ENCODE measurements around the gene PNCK. TPM values are rescaled to one million over a fixed set of nuclear protein-coding genes. Genes with fewer than 3 reads are reported as not detected.
"Not testable (repeated sequence)": the region's sequence is repeated elsewhere in the genome, so short reads cannot be mapped to it uniquely, and the experiment has no call there.

Gene PNCK
- 7.6 TPM for total RNA-seq
- long read RNA-seq, partial matches to known transcripts, result 0 of 5 reads
- long read RNA-seq, other reads (novel, unspliced or antisense), result 1 of 5 reads

DNA sequence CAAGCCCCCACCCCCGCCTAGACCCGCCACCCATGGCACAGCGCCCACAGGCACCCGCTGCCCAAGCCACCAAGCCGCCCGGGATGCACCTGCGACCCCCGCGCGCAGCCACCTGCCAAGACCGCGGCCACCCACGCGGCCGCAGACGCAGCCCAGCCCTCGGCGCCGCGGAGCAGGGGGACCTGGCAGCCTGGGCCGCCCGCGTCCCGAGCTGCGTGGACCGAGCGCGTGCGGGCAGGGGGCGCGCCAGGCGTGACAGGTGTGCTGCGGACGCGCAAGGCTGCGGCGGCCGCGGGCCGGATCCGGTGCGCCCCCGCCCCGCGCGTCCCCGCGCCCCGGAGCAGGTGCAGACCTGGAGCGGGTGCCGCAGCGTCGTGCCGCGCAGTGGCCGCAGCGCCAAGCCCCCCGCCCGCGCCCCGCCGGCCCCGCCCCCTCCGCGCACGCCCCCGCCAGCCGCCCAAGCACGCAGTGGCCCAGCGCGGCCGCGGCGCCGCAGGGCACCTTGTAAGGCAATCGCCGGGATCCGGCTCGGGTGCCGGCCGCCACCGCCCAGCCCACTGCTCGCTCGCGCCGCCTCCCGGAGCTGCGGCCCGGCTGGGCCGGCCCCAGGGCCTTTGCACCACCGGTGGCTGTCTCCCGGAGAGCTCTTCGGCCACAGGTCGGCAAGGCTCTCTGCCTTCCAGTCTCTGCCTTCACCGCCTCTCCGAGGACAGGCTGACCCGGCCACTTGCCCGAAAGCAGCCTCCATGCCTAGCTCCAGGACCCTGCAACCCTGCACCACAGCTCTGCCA, at the start of gene PNCK:
Gene PNCK (minus strand): TSS at position 386 of the 791 bp plus-strand sequence. CDS start 737 bp downstream, outside the sequence.
- intact Hi-C loops (cut with DNase I), result no loop called here
- DNase-seq (ENCODE audit: low spot score), result no peak

DNA sequence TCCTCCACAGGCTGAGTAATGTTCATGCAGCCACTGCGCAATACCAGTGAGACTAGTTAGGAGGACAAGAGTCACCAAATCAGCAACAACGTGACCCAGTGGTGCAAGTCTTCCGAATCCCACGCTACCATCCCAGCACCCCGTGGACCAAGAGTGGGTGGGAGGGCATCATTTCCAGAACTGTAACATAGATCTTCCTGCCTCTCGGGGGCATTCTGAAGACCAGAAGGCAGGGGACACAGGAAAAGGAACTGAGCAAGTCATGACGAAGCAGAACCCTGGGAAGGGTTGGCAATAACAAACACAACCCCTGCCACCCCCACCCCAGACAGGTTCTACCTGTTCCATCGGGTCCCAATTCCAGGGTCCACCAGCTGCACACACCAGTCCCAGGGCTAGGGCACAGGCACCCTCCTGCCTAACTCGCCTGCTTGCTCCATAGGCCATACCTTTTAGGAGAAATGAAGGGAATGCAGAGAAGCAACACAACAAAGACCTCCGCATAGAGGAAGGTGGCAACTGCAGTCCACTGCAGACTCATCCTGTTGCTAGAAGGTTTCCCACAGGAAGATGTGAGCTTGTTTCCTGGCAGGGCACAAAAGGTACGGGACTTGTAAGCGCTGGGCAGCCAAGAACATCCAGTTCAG, 49.2 kb upstream of the PNCK start:
- intact Hi-C loops (cut with DNase I), result loop anchor here (5.0 kb wide), 1 partner anchor 116 kb away; no protein-coding TSS in a partner anchor
- DNase-seq (ENCODE audit: low spot score), result no peak

DNA sequence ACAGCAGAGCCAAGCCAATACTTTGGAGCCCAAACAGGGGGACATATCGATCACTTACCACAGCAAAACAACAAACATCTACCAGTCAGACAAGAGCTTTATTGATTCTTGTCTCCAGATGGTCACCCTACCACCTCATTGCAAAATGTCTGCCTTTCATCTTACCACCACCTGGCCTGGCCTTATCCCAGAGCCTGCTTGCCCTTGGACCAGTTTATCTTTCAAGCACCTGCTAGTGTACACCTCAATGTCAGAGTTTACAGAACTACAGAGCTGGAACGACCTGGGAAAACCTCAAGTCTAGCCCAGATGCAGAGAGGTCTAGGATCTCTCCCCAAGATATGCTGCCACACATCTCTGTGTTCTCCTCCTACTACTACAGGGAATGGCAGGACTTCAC, 46.1 kb upstream of the PNCK start:
- intact Hi-C loops (cut with DNase I), result loop anchor here (5.0 kb wide), 1 partner anchor 112 kb away; no protein-coding TSS in a partner anchor
- no peak for DNase-seq (ENCODE audit: low spot score)

DNA sequence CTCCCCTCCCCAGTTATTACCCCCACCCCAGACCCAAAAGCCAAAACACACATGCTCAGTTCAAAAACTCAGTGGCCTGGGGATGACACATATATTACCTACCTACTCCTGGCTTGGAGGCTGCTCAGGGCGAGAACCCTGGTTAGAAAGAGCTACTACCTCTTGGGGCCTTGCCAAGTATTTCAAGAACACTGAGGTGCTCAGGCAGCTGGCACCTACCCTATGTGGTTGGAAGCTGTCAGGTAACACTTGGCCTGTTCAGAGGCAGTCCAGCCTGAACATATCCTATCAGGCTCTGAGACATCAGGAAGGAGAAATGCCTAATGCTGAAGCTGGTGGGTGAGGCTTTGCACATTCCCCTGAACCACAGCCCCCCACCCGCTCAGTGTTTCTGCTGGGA, 45.6 kb upstream of the PNCK start:
- no peak for DNase-seq (ENCODE audit: low spot score)
- intact Hi-C loops (cut with DNase I), result no loop called here

DNA sequence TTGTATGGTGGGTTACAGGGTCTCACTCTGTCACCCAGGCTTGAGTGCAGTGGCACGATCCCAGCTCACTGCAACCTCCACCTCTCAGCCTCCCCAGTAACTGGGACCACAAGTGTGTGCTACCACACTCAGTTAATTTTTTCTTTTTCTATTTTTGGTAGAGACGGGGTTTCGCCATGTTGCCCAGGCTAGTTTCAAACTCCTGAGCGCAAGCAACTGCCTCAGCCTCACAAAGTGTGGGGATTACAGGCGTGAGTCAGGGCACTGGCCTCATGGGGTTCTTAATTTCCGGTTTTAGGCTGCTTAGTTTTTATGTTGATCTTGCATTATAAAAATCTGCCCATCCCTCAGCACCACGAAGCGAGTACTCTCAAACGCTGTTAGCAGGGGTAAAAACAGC, 43.8 kb upstream of the PNCK start:
- intact Hi-C loops (cut with DNase I), result no loop called here
- DNase-seq (ENCODE audit: low spot score), result no peak

DNA sequence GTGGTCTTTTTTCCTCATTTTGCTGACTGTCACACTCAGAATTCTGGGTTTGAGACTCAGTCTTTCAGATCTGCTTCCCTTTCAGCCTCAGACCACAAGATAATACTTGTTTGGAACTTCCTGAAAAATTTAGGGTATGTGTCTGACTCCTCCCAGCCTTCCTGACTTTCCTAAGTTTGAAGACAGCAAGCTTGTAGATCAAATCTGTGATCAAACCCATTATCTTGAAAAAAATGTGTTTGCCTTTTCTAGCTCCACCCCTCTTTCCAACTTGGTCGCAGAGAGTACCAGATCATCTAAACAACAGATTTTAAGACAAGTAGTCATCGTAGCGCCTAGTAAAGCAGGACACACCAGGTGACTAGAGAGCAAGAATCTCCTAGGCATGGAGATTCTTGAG, 40.6 kb upstream of the PNCK start:
- intact Hi-C loops (cut with DNase I), result no loop called here
- DNase-seq (ENCODE audit: low spot score), result no peak

DNA sequence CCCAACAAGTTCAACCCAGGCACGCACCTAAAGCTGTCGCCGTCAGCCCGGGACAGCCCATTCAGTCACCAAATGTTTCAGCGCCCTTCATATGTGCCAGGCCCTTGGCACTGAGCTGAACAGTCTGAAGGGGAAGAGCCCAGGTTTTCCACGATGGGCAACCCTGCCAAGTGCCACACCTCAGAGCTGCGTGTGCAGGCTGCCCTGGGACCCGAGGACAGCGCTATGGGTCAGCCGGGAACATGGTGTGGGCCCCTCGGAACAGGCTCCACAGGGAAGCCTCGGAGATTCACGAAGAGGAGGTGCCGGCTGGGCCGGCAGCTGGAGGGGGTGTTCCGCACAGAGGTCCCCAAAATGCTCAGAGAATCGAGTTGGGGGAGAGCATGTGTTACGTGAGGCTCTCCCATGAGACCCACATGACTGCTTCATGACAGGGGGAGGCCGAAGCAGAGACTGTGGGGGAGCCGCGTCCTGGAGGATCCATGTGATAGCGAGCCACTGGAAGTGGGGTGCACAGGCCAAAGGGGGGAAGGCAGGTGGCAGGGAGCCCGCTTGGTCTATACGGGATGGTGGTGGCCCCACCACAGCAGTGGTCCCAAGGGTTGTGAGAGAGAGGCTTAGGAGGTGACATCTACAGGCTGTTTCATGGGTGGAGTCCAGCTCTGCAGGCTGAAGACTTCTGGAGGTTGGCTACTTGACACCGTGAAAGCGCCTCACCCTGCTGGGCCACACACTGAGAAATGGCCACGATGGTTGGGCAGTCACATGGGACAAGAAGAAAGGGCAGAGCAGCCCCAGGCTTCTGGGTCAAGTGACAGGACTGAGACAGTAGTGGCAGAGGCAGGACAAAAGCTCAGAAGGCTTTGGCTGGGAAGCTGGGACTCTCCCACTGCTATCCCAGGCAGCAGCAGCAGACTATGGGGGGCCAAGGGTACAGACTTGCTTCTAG, 36.4 kb upstream of the PNCK start:
- intact Hi-C loops (cut with DNase I), result no loop called here
- no peak for DNase-seq (ENCODE audit: low spot score)

DNA sequence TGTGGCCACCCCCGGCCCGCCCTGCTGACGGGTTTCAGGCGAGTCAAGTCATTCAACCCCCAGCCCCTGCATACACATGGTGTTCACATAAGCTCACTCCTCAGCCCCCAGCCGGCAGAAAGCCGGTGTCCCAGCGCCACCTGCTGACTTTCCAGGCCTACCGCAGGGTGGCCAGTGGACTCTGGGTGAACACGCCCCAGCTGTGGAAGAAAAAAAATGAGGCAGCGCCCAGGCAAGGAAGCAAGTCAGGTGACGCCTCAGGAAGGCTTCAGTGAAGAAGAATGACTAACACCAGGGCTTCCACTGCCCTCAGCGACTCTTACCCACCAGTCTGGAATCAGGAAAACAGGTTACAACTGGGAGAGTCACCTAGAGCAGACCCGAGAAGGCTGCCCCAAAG, 34.8 kb upstream of the PNCK start:
- DNase-seq (ENCODE audit: low spot score), result no peak
- intact Hi-C loops (cut with DNase I), result no loop called here

DNA sequence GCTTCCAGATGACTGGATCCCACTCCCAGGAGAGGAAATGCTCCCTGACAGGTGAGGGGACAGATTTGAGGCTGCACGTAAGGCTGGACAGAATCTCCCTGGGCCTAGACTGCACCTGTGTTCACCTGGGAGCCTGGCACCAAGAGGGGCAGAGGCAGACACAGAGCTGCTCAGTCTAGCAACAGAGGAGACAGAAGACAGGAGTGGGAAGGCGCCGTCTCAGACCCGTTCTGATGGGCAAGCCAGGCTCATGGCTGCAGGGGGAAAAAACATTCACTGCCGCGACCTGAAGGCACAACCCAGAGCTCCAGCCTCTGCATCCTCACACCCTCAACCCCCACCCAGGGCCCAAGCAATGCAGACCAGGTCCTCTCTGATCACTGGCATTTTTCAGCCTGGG, 33.8 kb upstream of the PNCK start:
- no peak for DNase-seq (ENCODE audit: low spot score)
- intact Hi-C loops (cut with DNase I), result no loop called here

DNA sequence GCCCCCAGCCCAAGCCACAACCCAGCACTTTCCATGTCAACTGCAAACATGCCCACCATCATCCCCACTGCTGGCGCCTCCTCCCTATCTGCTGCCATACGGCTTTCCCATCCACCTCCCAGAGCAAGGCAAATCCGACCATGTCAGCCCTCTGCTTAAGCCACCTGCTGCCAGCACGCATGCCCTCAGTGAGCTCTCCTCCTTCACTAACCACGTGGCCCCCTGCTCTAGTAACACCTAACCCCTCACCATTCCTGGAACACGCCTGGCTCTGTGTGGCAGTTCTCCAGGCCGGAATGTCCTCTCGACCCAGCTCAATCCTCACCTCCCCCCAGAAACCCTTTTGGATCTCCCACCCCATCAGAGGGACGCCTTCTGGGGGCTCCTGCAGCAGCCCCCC, 33.2 kb upstream of the PNCK start:
- intact Hi-C loops (cut with DNase I), result no loop called here
- DNase-seq (ENCODE audit: low spot score), result no peak

DNA sequence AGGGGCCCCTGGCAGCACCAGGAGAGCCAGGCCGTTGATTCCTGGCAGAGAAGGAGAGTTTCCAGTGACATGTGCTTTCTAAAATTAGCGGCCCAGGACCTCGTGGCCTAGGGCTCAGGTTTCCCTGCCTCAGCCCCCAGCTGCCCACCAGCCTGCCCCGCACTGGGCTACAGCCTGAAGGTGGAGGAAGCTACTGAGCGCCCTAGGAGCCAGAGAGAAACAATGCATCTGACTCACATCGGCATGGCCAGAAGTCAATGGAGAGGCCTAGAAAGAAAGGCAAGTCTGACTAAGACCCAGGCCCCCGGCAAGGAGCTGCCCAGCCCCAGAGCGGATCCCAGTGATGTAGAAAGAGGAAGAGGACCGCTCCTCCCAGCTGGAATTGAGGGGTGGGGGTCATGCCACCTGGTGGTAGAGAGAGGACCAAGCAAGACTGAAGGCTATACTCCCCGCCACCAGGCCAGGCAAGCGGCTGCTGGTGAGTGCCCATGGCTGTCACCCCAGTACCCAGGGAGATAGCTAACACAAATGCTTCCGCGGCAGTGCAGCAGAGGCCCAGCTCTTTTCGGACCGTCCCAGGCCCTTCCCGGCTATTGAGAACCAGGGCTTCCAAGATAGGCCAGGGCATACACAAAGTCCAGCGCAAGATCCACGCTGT, 31.9 kb upstream of the PNCK start:
- intact Hi-C loops (cut with DNase I); DNase-seq (ENCODE audit: low spot score): not testable (repeated sequence)

DNA sequence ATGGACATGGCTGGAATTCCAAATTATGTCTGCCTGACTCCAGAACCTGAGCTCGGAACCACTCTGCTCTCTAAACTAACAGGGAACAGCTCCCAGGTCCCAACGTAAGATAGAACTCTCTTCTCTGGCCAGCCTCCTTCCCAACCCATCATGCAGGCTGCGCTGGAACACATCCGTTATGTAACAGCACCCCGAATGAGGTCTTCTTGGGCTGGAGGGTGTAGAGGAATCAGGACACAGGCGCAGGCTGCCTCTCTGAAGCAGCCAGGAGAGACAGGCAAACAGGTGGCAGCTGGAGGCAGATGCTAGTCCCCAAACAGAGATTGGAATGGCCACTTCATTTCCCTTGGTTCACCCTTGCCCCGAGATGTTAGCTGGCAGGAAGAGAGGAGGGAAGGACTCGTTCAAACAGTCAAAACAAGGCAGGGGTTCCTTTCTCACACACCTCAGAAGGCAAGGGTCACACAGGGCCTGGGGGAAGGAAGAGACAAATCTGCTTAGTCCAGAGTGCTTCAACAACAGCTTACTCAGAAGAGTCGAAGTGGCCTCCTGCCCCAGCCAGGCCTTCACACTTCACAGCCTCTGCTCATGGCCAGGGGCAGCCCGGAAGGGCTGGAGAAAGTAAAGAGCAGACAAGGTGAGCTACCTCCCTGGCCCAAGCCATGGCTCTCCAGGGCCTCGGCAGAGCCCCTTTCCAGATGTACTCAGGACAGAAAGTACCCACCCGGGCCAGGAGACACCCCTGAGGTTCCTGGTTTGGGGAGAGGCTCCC, 31.2 kb upstream of the PNCK start:
- intact Hi-C loops (cut with DNase I); DNase-seq (ENCODE audit: low spot score): not testable (repeated sequence)

DNA sequence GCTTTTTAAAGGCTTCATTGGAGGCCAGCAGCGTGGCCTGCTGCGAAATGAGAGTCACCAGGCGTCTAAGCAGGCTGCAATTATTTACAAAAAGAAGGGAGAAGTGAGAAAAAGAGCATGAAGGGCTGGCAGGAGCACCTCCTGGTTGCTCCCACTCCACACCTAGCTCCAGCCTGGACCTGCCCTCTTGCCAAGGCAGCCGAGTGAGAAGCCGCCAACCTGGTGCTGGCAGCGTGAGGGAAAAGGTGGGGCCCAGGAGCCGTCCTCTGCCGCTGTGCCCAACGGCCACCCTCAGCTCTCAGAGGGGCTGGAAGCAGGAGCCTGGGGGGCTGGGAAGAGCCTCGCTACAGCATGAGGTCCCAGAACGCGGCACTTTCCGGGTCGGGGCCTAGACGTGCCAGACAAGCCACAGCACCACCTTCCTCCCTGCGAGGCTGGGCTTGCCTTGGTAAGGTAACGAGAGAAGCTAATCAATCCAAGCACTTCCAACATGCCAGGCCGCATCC, 30.5 kb upstream of the PNCK start:
- DNase-seq (ENCODE audit: low spot score), result no peak
- intact Hi-C loops (cut with DNase I), result no loop called here

DNA sequence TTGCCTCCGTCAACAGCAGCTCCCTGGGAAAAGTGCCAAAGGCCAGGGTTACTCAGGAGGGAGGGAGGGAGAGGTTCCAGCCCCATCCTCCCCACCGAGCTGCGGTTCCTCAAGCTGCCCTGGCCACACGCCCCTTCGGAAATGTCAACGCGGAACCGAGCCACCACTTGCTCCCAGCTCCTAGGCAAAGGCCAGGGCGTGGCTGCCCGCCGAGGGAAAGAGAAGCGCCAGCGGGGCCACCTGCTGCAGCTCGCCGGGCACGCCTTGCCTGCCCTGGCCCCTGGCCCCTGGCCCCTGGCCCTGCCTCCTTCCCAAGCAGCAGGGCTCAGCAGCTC, 29.4 kb upstream of the PNCK start:
- no peak for DNase-seq (ENCODE audit: low spot score)
- intact Hi-C loops (cut with DNase I), result no loop called here

DNA sequence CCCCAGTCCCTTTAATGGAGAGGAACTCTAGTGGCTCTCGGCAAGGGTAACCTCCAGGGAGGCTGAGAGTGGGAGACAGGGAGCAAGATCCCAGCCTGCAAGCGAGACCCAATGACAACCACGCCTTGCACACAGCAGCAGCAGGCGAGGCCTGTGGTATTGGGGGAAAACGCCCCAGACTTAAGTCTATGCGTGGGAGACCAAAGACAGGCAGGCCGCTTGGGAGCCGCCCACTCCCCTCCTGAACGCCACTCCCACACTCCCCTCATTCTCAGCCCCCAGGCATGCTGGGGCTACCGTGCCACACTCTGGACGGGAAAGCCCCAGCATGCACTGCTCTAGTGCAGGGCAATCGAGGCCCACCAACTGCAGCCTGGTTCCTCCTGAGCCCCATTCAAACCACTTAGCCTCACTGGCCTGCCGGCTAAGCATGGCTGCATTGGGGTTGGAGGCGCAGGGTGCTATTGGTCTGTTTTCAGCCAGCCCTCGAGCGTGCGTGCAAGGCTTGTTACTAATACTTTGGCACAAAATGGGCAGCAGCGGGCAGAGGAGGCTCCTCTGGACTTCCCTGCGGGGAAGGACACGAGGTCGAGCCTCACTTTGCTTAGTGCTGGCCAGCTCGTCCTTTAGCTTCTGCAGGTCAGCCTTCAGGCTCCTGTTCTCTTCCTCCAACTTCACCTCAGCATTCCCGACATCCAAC, 28.9 kb upstream of the PNCK start:
- intact Hi-C loops (cut with DNase I), result no loop called here
- DNase-seq (ENCODE audit: low spot score), result no peak

DNA sequence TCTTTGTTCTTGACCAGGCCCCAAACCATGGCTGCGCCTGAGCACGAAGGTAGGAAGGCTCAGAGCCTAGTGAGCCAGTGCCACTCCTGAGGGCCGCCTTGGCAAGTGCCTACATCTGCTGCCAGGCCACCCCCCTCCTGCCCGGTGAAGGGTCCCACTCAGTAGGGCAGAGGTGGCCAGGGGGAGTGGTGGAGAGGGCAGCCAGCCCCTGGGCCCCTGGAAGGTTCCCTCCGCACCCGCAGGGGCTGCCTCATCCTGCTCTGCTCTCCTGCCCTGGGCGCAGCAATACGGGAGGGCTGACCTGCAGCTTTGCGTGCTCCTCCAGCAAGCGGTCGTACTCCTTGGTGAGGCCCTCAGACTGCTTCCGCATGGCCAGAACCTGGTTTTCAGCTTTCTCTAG, 28.1 kb upstream of the PNCK start:
- DNase-seq (ENCODE audit: low spot score), result no peak
- intact Hi-C loops (cut with DNase I), result no loop called here

DNA sequence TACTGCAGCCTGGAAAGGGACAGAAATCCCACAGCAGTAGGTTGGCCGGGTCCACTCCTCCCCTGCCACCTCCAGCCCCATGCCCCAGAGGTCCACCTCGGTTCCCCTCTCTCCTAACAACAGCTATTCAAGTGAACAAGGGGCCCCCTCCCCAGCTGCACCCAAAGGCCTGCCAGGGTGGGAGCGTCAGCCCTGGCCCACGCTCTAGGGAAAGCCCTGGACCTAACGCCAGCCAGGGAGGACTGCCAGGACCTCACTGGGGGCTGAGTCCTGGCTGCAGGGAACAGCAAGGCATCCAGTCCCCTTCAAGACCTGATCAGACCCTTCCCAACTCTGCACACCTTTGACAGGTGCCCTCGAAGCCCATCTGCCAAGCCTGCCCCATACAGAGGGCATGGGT, 27.4 kb upstream of the PNCK start:
- DNase-seq (ENCODE audit: low spot score), result no peak
- intact Hi-C loops (cut with DNase I), result no loop called here

DNA sequence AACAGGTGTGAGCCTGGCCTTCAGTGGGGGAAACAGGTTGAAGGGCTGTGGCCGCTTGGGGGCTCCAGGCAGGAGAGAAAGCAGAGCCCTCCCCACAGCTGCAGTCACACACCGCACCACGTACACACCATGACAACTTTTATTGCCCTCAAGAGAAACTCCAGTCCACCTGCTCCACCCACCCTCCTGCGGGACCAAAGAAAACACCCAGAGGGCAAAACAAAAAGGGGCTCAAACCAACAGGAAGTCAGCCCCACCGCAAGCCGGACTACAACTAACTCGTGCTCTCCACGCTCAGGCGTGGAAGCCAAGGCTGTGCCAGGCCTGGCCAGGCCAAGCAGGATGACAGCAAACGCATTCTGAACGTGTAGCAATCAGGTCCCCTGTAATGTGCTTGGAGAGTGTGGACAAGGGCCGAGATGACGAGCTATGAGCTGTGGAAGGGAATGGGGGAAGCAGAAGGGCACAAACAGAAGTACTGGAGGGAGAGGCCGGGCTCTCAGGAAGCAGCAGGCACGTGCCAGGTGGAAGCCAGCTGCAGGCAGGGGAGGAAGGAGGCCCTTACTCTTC, 26.8 kb upstream of the PNCK start:
- intact Hi-C loops (cut with DNase I), result no loop called here
- DNase-seq (ENCODE audit: low spot score), result no peak

Measured in cardiac septum (tissue), 1 donor.